ENCODE data around the gene FEN1.

FEN1 gene

DNA sequence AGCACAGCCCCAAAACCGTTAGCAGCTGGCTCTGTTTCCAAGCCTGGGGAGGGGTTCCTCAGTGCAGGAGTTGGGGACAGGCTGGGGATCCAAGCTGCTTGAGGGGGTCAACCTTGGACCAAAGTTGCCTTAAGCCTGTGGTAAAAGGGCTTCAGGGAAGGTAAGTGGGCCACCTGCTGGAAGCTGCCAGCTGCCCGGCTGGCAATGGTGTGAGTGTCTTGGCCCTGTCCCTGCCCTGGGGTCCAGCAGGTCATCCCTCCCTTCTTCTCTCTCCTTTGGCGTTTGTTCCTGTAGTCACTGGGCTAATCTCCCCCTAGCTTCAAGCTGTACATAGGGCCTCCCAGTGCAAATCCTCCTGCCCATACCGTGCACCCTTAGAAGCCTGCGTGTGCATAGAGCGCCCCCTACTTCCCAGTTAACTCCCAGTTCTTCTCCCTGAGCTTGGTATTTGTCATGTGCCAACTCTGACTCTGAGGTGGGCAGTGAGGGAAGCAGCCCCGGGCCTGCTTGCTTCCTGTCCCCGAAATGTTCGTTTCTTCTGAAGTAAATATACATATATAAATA lies 4.7 kb upstream of the FEN1 start:
- DNase-seq (ENCODE audit: low read depth, low spot score) = peak; percentile 27
- no peak overlapping the region for H3K4me3 ChIP-seq (ENCODE audit: low read length)

DNA sequence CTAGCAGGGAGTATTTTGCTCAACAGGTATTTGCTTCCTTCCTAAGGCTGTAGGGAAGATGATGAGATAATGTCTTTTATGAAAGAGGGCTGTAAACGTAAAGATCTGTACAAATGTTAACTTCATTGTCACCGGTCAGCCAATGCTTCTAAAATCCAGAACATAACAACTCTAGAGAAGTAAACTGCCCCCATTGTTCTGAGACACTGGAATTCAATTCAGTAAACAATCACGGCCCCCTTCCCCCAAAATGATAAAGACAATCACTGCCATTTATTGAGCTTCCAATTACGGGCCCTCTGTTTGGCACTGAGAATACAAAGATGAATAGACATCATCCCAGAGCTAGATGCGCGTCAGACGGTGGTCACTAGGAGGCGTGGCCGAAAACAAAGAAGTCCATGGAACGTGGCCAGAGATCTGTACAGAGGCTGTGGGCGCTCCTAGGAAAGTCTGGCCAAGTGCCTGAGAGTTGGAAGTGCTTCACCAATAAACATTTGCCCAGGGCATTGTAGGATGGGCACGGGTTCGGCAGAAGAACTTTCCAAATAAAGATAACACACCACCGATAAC lies 888 bp upstream of the FEN1 start:
- peak overlapping the region; percentile 70 for H3K4me3 ChIP-seq (ENCODE audit: low read length)
- DNase-seq (ENCODE audit: low read depth, low spot score) = no peak

DNA sequence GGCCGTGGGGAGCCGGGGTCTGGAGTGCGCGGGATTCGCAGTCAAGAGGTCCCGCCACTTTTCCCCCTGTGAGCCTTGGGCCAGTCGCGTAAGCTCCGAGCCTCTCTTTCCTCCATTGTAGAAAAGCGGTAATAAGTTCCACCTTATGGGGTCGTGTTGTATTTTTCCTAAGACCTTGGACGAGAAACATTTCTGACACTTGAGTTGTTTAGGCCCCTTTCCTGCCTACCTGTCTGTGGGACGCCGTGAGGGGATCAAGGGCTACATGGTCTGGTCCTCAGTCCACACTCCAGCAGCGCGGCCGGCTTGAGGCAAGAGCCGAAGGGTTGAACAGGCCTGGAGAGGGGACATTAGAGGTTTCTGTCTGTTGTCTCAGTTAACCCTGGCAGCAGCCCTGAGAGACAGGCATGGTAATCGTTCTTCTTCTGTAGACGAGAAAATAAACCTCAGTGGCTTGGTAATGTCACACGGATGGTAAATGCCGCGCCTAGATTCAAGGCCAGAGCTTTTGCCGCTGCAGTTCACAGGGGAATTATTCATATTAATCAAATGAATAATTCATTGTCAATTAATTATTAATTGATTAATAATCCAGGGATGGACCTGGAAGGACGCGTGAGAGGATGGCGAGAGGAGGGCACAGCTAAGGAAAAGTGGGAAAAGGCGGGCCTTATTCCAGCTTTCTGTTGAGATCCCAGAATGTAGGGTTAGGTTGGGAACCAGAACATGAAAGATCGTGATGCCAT lies 545 bp downstream of the FEN1 start:
- H3K4me3 ChIP-seq (ENCODE audit: low read length) = peak overlapping the region; percentile 70
- no peak for DNase-seq (ENCODE audit: low read depth, low spot score)

DNA sequence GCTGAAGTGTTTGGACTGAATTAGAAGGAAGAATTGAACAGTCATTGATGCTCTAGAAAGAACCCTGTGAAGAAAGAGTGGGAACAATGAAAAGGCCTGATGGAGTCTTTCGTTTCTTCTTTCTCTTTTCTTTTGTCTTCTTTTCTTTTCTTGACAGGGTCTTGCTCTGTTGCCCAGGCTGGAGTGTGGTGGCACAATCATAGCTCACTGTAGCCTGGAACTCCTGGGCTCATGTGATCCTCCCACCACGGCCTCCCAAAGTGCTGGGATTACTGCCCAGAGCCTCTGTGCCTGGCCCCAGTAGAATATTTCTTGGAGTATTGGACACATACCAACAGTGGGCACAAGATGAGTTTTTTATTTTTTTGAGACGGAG lies 1.1 kb downstream of the FEN1 start:
- H3K4me3 ChIP-seq (ENCODE audit: low read length) = peak overlapping the region; percentile 70
- no peak for DNase-seq (ENCODE audit: low read depth, low spot score)

DNA sequence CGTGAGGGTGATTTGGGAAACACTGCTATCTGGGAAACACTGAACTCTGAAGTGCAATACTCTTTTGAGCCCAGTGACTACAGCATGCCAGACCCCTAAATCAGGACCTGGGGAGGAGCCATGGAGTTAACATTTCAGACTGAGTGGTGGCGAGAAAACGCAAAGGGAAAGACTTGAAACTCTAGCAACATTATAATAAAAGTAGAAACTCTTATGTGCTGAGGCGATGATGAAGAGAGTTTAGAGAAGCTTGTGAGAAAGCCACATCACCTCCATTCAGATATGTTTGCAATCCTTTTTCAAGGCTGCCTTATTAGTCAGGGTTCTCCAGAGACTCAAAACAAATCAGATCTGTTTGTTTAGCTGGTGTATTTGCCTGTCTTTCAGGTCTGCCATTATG lies 1.9 kb downstream of the FEN1 start:
- no peak overlapping the region for H3K4me3 ChIP-seq (ENCODE audit: low read length)
- DNase-seq (ENCODE audit: low read depth, low spot score) = no peak

DNA sequence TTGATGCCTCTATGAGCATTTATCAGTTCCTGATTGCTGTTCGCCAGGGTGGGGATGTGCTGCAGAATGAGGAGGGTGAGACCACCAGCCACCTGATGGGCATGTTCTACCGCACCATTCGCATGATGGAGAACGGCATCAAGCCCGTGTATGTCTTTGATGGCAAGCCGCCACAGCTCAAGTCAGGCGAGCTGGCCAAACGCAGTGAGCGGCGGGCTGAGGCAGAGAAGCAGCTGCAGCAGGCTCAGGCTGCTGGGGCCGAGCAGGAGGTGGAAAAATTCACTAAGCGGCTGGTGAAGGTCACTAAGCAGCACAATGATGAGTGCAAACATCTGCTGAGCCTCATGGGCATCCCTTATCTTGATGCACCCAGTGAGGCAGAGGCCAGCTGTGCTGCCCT lies 2.7 kb downstream of the FEN1 start:
- no peak for DNase-seq (ENCODE audit: low read depth, low spot score)
- H3K4me3 ChIP-seq (ENCODE audit: low read length) = no peak overlapping the region

DNA sequence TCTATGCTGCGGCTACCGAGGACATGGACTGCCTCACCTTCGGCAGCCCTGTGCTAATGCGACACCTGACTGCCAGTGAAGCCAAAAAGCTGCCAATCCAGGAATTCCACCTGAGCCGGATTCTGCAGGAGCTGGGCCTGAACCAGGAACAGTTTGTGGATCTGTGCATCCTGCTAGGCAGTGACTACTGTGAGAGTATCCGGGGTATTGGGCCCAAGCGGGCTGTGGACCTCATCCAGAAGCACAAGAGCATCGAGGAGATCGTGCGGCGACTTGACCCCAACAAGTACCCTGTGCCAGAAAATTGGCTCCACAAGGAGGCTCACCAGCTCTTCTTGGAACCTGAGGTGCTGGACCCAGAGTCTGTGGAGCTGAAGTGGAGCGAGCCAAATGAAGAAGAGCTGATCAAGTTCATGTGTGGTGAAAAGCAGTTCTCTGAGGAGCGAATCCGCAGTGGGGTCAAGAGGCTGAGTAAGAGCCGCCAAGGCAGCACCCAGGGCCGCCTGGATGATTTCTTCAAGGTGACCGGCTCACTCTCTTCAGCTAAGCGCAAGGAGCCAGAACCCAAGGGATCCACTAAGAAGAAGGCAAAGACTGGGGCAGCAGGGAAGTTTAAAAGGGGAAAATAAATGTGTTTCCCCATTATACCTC lies 3.3 kb downstream of the FEN1 start:
- DNase-seq (ENCODE audit: low read depth, low spot score) = no peak
- H3K4me3 ChIP-seq (ENCODE audit: low read length) = no peak overlapping the region

DNA sequence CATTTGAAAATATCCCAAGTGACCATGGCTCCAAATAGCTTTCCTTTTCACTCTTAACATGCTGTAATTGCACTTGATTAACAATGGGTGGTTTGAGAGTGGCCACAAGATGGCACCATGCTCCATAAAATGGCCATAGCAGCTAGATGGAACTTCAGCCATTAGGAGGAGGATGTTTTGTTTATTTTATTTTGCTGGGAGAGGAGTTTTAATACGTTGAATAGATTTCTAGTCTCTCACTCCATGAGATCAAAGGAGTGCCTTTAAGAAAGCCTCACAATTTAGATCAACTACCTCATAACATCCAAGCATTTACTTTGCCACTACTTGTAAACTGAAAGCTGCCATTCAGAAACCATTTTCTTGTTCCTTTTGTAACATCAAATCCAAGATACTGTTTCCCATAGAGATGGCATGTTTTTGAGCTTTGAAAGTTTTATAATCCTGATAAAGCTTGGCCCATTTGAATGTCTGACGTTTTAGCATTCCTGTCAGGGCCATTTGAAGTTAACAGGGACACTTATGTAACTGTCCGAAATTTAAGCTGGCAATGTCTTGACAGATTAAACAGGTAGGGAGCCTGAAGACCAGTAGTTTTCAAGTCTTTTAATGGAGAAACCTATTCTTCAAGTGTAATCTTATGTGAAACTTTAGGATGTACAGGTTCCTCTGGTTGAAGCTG lies 4.7 kb downstream of the FEN1 start:
- peak; percentile 74 for DNase-seq (ENCODE audit: low read depth, low spot score)
- H3K4me3 ChIP-seq (ENCODE audit: low read length) = no peak overlapping the region

DNA sequence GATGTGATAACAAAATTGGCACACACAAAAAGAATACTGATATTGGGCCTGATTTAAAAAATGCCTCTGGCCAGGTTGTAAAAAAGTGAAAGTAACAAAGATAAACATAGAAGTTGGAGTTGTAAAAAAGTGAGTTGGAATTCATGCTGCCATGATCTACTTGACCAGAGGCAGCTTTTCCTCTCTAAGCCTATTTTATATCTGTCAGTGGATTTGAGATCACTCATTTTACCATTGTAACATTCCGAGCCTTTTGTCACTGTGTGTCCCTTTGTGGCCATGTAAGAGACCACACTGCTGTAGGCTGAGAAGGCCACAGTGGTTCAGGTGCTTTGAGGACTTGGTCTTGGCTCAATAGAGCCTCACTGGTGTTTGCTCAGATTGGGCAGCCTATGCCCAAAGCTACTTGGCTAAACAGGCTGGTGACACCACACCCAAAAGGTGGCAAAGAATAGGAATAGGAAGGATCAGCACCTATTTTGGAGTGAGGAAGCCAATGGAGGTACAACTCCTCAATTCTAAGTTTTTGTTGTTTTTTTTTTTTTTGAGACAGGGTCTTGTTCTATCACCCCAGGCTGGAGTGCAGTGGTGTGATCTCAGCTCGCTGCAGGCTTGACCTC lies 7.1 kb downstream of the FEN1 start:
- H3K4me3 ChIP-seq (ENCODE audit: low read length) = no peak overlapping the region
- no peak for DNase-seq (ENCODE audit: low read depth, low spot score)

DNA sequence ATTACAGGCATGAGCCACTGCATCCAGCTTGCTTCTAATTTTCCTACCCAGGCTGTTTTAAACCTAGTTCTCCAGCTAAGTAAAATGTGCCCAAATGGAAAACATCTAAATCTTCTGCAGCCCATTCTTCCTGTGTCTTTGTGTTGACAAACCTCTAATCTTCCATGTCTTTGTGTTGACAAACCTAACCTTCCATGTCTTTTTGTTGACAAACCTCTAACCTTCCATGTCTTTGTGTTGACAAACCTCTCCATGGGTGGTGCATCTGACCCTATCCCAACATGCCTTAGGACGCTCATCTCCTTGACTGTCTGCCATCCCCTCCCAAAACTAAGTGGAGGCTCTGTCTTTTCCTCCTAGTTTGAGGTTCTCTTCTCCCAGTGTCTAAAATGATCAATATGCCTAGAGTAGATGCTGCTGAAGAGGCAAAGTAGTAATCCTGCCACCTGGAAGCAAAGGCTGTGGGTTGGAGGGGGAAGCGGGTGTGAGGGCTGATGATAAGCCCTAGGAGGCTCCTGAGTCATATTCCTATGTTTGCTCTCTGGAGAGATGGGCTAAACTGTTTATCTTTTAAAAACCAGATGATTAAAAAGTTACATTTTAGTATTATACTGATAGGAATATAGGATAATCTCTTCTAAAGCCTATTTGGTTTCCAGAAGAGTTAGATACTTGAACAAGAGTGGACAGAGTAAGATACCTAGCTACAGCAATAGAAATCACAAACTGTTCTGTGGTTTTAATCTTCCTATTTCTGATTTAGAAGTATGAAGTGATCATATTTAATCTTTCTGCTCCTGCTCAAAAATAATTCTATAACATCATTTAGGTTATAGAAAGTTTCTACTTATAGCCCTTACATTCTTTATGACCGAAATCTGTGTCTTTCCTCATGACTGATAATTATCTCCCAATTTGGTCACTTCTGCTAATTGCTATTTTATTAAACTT lies 7.9 kb downstream of the FEN1 start:
- no peak overlapping the region for H3K4me3 ChIP-seq (ENCODE audit: low read length)
- no peak for DNase-seq (ENCODE audit: low read depth, low spot score)

DNA sequence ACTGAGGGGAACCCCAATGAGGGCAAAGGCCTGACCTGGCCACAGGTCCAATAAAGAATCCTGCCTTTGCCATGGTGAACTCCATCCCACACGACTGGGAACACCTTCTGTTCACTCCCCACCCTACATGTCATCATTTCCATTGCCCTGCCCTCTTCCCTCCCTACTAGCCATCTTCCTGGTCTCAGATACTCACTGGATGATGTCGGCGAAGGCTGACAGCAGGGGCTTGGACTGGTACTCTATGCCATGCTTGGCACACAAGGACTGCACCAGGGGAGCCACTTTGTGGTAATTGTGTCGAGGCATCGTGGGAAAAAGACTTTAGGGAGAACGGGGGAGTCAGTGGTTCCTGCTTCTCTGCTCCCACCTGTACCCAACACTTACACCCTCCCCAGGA lies 9.9 kb downstream of the FEN1 start:
- H3K4me3 ChIP-seq (ENCODE audit: low read length) = no peak overlapping the region
- no peak for DNase-seq (ENCODE audit: low read depth, low spot score)

DNA sequence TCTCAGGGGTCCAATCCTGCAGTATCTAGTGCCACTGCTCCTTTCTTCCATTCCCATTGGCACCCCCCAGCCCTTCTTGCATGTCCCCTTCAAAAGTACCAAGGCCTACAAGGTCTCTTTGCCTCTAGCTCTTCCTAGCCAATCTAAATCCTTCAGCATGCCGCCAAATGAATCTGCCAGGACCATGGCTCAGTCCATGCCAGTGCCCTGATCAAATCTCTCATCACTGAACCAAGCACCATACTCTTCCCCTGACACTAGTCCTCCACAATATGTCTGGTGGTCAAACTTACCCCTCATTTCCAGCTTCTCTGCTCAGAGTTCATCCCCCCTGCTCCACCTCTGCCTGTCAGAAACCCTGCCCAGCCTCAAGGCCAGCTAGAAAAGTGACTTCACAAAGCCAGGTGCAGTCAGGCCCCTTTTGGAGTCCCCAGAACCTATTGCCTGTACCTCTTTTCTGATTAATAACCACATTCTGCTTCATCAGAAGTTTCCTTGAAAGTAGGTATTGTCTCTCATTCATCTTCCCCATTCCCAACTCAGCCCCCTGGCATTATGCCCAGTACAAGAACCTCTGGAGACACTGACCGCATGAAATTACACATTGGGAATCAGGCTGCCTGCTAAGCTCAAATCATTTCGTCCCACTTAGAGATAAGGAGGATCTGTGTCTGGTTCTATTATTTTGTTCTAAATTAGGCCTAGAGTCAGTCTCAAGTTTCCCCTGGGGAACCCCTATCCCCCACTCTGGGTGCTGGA lies 11.4 kb downstream of the FEN1 start:
- no peak for DNase-seq (ENCODE audit: low read depth, low spot score)
- no peak overlapping the region for H3K4me3 ChIP-seq (ENCODE audit: low read length)

DNA sequence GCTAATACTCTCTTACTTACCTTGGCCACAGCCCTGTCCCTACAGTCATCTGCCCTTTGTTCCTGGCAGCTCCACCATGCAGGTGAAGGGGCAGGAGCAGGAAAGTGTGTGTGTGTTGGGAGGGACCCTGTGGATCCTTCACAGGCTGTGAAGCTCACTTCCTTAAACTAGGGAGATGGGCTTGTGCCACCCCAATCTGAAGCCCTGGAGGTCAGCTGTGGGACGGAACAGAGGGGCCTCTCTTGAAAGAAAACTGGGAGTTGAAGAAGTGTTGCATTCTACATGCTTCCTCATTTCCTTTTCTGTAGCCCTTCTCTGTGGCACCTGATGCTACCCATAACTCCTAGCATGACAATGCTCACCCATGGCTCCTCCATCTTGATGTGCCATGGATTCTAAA lies 12.4 kb downstream of the FEN1 start:
- H3K4me3 ChIP-seq (ENCODE audit: low read length) = no peak overlapping the region
- DNase-seq (ENCODE audit: low read depth, low spot score) = no peak

DNA sequence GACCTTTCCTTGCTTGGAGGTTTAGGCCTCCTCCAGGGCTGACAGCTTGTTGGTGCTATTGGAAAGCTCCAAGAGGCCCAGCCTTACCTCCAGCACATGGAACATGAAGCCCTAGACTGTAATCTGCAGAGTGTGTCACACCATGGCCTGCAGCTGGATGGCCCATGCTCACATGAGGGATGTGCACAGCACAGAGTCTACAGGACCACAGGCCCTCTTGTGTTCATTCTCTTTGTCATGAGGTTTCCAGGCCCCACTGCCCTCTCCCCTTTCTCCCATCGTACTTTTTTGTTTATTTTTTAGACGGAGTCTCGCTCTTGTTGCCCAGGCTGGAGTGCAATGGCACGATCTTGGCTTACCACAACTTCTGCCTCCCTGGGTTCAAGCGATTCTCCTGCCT lies 14.1 kb downstream of the FEN1 start:
- no peak for DNase-seq (ENCODE audit: low read depth, low spot score)
- no peak overlapping the region for H3K4me3 ChIP-seq (ENCODE audit: low read length)

DNA sequence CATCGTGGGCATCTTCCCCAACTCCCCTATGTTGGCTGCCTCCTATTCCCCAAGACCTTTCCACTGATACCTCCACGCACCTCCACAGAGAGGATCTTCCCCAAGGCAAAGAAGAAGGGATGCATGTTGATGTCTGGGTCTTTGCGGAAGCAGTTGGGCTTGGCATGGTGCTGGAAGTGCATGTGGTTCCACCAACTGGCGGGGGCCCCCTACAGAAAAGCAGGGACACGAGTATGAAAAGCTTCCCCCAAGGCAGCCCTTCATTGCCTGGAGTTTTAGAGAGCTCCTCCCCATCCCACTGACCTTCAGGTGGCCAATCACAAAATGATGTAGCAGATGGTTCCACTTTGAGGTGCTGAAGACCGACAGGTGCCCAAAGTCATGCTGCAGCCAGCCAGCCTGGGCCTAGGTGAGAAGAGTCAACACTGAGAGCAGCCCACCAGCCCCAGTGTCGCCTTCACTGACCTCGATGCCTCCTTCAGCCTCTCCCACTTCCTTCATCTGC lies 18.0 kb downstream of the FEN1 start:
- no peak overlapping the region for H3K4me3 ChIP-seq (ENCODE audit: low read length)
- no peak for DNase-seq (ENCODE audit: low read depth, low spot score)

DNA sequence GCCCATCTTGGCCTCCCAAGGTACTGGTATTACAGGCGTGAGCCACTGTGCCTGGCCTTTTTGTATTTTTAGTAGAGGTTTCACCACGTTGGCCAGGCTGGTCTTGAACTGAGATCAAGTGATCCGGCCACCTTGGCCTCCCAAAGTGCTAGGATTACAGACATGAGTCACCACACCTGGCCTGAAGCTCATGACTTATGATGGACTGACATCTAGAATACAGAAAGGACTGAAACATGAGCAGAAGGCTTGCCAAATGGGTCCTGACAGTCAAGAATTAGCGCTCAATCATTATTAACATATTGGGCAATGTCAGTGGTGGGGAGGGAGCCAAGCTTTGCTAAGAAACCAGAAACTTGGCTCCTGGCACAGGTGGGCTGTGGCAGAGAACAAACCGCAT lies 19.1 kb downstream of the FEN1 start:
- H3K4me3 ChIP-seq (ENCODE audit: low read length) = no peak overlapping the region
- no peak for DNase-seq (ENCODE audit: low read depth, low spot score)

DNA sequence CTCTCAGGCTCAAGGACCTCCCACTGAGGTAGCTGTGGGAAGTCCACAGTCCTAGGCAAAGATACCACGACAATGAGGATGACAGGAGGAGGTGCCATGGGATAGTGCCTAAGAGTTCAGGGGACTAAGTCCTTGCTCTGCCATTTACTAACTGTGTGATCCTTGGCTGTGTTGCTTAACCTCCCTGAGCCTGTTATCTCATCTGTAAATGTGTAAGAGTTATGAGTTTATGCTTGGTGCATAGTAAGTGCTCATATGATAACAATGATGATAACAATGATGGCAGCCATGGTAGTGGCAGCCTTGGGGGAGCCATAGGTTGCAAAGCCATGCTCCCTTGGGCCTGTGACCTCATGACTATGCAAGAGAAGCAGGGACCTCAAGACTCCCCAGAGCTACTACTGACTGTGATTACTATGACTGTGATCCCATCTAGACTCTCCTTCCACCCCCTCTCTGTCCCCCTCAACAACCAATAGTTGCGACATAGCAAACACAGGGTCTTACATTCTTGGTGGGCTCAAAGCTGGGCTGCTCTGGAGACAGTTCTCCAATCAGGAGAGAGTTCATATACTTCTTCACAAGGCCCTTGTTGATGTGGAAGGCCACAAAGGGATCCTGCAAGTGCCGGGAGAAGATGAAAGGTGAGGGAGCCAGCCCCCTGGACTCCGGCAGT lies 20.2 kb downstream of the FEN1 start:
- no peak overlapping the region for H3K4me3 ChIP-seq (ENCODE audit: low read length)
- DNase-seq (ENCODE audit: low read depth, low spot score) = no peak

Data from Jurkat, Clone E6-1 (cell line).